IPS-20b (cell line): ENCODE measurements around the gene MYPOP.

Experiments used
- H3K27ac ChIP-seq: one replicate; pipeline ENCODE4 v1.5.1; 2013; ENCODE audit warnings: low read length
- H3K27me3 ChIP-seq: 2 replicates; pipeline ENCODE4 v1.6.1; 2013; ENCODE audit warnings: mild to moderate bottlenecking, low read length, inconsistent platforms; ENCODE audit not compliant: insufficient read depth
- H3K36me3 ChIP-seq: 2 replicates; pipeline ENCODE4 v1.6.1; 2013; ENCODE audit warnings: low read depth, mild to moderate bottlenecking, inconsistent platforms, low read length, moderate library complexity; ENCODE audit not compliant: insufficient read depth
- H3K4me1 ChIP-seq: 2 replicates; pipeline ENCODE4 v1.6.1; 2013; ENCODE audit warnings: mild to moderate bottlenecking, control low read depth, inconsistent platforms, low read length, moderate library complexity; ENCODE audit not compliant: insufficient read depth
- H3K4me3 ChIP-seq: 2 replicates; pipeline ENCODE4 v1.5.1; 2013; ENCODE audit warnings: mild to moderate bottlenecking, low read length, inconsistent platforms
- H3K9ac ChIP-seq: 2 replicates; pipeline ENCODE4 v1.6.1; 2013; ENCODE audit warnings: low read depth, mild to moderate bottlenecking, inconsistent platforms, low read length, moderate library complexity
- H3K9me3 ChIP-seq: 2 replicates; pipeline ENCODE4 v1.6.1; 2013; ENCODE audit warnings: mild to moderate bottlenecking, low read depth, low read length, inconsistent platforms; ENCODE audit not compliant: insufficient read depth

Gene MYPOP

GRCh38 chr19:45924891-45925447 is 22.6 kb upstream of the MYPOP start:
- Histone ChIP-seq H3K27me3 (peaks cover 21% of the 10 kb centered on the region), H3K9ac (no peak overlapping the region), H3K4me3 (no peak overlapping the region), H3K36me3 (no peaks in the 10 kb centered on the region), H3K9me3 (no peaks in the 10 kb centered on the region), H3K27ac (no peak overlapping the region), H3K4me1 (no peaks in the 10 kb centered on the region)

DNA sequence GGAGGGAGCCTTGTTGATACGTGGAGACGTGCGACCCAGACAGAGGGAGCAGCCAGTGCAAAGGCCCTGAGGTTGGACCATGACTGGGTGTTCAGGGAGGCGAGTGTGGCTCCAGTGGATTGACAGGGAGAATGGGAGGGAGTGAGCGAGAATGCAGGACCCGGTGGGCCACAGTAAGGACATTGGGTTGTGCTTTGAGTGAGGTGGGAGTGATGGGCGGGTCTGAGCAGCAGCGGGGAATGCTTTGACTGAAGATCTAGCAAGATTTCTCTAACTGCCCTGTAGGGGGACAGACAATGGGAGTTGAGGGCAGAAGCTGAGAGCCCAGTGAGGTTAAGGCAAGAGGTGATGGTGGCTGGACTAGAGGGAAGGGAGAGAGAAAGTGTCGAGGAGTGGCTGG is 19.9 kb upstream of the MYPOP start:
- no peaks in the 10 kb centered on the region for H3K36me3 ChIP-seq
- H3K9ac ChIP-seq, result no peak overlapping the region
- no peak overlapping the region for H3K27ac ChIP-seq
- no peaks in the 10 kb centered on the region for H3K9me3 ChIP-seq
- H3K4me1 ChIP-seq, result no peaks in the 10 kb centered on the region
- no peak overlapping the region for H3K4me3 ChIP-seq
- no peaks in the 10 kb centered on the region for H3K27me3 ChIP-seq

GRCh38 chr19:45920458-45920857 is 18.0 kb upstream of the MYPOP start:
- Histone ChIP-seq H3K27ac (no peak overlapping the region), H3K4me3 (no peak overlapping the region), H3K9me3 (no peaks in the 10 kb centered on the region), H3K4me1 (no peaks in the 10 kb centered on the region), H3K36me3 (no peaks in the 10 kb centered on the region), H3K9ac (no peak overlapping the region), H3K27me3 (no peaks in the 10 kb centered on the region)

- Histone ChIP-seq H3K36me3 (no peaks in the 10 kb centered on the region), H3K9me3 (no peaks in the 10 kb centered on the region), H3K4me3 (no peak overlapping the region), H3K9ac (no peak overlapping the region), H3K4me1 (no peaks in the 10 kb centered on the region), H3K27me3 (no peaks in the 10 kb centered on the region), H3K27ac (no peak overlapping the region)
Observed at GRCh38 chr19:45919678-45920077, 17.3 kb upstream of the MYPOP start.

DNA sequence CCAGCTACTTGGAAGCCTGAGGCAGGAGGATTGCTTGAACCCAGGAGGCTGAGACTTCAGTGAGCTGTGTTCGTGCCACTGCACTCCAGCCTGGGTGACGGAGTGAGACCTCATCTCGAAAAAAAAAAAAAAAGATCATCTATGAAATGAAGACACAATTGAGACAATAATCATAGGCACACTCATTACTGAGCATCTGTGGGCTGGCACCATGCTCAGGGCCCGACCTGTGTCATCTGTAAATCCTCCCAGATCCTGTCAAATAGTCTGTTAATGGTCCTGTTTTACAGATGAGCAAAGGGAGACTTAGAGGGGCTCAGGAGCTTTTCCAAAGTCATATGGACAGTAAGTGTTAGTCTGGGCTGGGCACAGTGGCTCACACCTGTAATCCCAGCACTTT is 16.3 kb upstream of the MYPOP start:
- no peak overlapping the region for H3K27ac ChIP-seq
- H3K36me3 ChIP-seq, result no peaks in the 10 kb centered on the region
- H3K9ac ChIP-seq, result no peak overlapping the region
- H3K27me3 ChIP-seq, result no peaks in the 10 kb centered on the region
- H3K9me3 ChIP-seq, result no peaks in the 10 kb centered on the region
- no peak overlapping the region for H3K4me3 ChIP-seq
- H3K4me1 ChIP-seq, result no peaks in the 10 kb centered on the region

- Histone ChIP-seq H3K4me1 (no peaks in the 10 kb centered on the region), H3K27me3 (no peaks in the 10 kb centered on the region), H3K9ac (no peak overlapping the region), H3K4me3 (no peak overlapping the region), H3K36me3 (no peaks in the 10 kb centered on the region), H3K9me3 (no peaks in the 10 kb centered on the region), H3K27ac (no peak overlapping the region)
Observed at GRCh38 chr19:45917421-45918091, 15.1 kb upstream of the MYPOP start.

- Histone ChIP-seq H3K27me3 (no peaks in the 10 kb centered on the region), H3K9me3 (no peaks in the 10 kb centered on the region), H3K27ac (no peak within 1 kb of the TSS), H3K4me3 (no peak within 1 kb of the TSS), H3K36me3 (no peaks in the 10 kb centered on the region), H3K4me1 (no peaks in the 10 kb centered on the region), H3K9ac (no peak within 1 kb of the TSS)
Observed at GRCh38 chr19:45913874-45914830, 11.7 kb upstream of the MYPOP start, which contains the start of gene NANOS2. NANOS2 (minus strand) TSS chr19:45914778; CDS start chr19:45914693, 85 bp downstream.

DNA sequence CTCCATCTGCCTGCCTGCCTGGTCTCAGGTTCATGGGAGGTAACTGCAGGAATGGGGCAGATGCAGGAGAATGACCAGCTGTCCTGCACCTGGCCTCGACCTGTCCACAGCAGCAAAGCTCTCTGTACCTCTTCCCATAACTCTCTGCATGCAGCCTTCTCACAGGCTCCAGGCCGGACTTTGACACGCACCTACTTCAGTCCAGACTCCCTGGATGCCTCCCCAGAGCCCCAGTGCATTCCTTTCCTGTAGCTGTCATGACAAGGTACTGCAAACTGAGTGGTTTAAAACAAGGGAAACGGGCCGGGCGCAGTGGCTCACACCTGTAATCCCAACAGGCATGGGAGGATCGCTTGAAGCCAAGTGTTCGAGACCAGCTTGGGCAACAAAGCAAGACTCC is 8.9 kb upstream of the MYPOP start:
- Histone ChIP-seq H3K27ac (no peak overlapping the region), H3K4me1 (no peaks in the 10 kb centered on the region), H3K4me3 (no peak overlapping the region), H3K36me3 (no peaks in the 10 kb centered on the region), H3K9ac (no peak overlapping the region), H3K9me3 (no peaks in the 10 kb centered on the region), H3K27me3 (no peaks in the 10 kb centered on the region)

GRCh38 chr19:45908956-45909355 is 6.5 kb upstream of the MYPOP start:
- Histone ChIP-seq H3K4me1 (no peaks in the 10 kb centered on the region), H3K9me3 (no peaks in the 10 kb centered on the region), H3K36me3 (no peaks in the 10 kb centered on the region), H3K27ac (no peak overlapping the region), H3K9ac (no peak overlapping the region), H3K27me3 (no peaks in the 10 kb centered on the region), H3K4me3 (no peak overlapping the region)

- no peak overlapping the region for H3K4me3 ChIP-seq
- no peaks in the 10 kb centered on the region for H3K4me1 ChIP-seq
- no peak overlapping the region for H3K9ac ChIP-seq
- no peak overlapping the region for H3K27ac ChIP-seq
- peaks cover 9% of the 10 kb centered on the region for H3K27me3 ChIP-seq
- H3K36me3 ChIP-seq, result no peaks in the 10 kb centered on the region
- H3K9me3 ChIP-seq, result no peaks in the 10 kb centered on the region
Observed at GRCh38 chr19:45906221-45906620, 3.8 kb upstream of the MYPOP start.

- Histone ChIP-seq H3K4me3 (no peak overlapping the region), H3K9ac (no peak overlapping the region), H3K27me3 (peaks cover 21% of the 10 kb centered on the region), H3K4me1 (peaks cover 3% of the 10 kb centered on the region; the same call in 1 of the 2 replicates), H3K9me3 (no peaks in the 10 kb centered on the region), H3K36me3 (no peaks in the 10 kb centered on the region), H3K27ac (no peak overlapping the region)
Observed at GRCh38 chr19:45905011-45905410, 2.6 kb upstream of the MYPOP start.
